Stimulated activated CD8-positive, alpha-beta memory T cell treated with anti-CD3 and anti-CD28 coated beads, Interleukin-12 subunit alpha, Interleukin-12 subunit beta, amount 100 ng/mL, for 4 hours (primary cell): ENCODE results near the gene UBE2Q2.
"Not testable (repeated sequence)": the region's sequence is repeated elsewhere in the genome, so short reads cannot be mapped to it uniquely, and the experiment has no call there.

Source experiments
- DNase-seq: peaks from one replicate; pipeline ENCODE4 v3.0.0-alpha.2; 2020; ENCODE audit warnings: low read depth

Gene UBE2Q2

DNA sequence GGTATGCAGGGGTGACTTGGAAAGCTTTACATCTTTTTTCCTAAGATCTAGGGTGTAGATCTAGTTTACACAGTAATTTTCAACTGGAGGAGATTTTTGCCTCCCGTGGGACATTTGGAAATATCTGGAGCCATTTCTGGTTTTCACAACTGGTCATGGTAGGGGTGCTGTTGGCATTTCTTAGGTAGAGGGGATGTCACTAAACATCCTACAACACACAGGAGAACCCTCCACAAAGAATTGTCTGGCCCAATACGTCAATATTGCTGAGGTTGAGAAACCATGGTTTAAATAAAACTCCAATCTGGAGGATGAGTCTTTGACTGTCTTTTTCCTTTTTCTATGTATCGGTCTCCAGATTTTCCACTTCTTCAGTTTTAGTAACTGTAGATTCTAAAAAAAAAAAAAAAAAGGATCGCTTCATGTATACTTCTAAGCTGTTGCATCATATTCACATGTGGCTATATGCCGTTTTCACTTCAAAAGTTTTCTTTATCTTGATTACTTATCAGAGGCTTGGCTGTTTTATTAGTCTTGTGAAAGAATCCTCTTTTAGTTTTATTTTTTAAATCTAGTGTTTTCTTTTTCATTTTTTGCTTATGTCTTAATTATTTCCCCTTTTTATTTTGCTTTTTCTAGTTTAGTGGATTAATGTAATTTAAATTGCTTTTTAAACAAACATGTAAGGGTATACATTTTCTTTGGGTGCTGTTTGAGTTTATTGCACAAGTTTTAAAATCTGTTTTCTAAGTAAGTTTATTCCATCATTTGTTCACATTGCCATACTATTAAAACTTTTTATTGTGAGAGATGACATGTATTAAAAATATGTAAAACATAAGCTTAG lies 21.2 kb downstream of the UBE2Q2 start:
- DNase-seq: no peak

- DNase-seq: not testable (repeated sequence)
These were observed 22.8 kb downstream of the UBE2Q2 start for GRCh38 chr15:75866045-75866444.

GRCh38 chr15:75866916-75867315 lies 23.7 kb downstream of the UBE2Q2 start:
- DNase-seq: no peak

GRCh38 chr15:75867449-75867848 lies 24.2 kb downstream of the UBE2Q2 start:
- no peak for DNase-seq

DNA sequence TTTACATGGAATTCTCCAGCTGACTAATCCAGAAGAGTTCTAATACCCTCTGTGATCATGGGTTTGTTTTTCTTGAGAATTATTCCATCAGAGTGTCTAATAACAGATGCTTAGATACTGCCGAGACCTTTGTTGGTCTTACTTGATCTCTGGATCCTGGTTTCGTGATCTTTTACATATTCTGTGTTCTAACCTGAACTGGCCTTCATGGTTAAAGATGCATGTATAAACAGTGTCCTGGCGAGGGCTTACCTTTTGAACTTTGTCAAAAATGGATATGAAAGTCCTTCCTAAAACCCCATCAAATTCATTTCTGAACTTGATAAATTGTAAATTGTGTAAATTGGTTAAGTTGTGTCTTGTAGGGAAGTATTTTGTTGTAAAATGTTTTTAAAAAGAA lies 24.8 kb downstream of the UBE2Q2 start:
- DNase-seq: no peak

DNA sequence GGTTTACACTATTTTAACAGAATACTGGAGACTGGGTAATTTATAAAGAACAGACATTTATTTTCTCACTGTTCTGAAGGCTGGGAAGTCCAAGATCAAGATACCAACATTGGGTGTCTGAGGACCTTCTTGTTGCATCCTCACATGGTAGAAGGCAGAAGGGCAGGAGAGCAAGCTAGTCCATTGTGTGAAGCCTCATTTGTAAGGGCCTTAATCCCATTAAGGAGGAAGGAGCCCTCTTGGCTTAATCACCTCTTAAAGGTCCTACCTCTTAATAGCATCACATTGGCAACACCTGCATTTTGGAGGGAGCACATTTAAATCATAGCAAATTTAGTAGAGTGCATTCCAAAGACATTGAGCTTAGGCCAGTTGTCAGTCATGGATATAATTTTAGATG lies 26.2 kb downstream of the UBE2Q2 start:
- DNase-seq: no peak

GRCh38 chr15:75871589-75871988 lies 28.3 kb downstream of the UBE2Q2 start:
- not testable (repeated sequence) for DNase-seq

DNA sequence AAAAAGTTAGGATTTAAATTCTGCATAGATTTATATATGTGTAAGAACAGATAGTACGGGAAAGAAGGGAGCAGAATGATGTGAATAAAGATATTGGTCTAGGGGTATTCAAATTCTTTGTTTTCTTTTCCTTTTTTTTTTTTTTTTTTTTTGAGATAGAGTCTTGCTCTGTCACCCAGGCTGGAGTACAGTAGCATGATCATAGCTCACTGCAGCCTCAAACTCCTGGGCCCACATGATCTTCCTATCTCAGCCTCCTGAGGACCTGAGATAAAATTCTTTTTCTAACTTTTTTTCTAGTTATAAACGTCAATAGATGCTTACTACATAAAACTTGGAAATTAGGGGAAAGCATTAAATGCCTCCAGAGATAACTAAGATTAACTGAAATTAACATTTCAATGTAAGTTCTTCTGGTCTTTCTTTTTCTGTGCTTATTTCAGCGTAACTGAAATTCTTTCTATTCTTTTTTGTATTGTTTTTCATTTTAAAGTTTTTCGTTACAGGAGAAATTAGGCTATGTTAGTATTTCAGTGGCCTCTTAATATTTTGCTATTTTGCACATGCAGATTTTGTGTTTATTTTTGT lies 29.2 kb downstream of the UBE2Q2 start:
- no peak for DNase-seq

DNA sequence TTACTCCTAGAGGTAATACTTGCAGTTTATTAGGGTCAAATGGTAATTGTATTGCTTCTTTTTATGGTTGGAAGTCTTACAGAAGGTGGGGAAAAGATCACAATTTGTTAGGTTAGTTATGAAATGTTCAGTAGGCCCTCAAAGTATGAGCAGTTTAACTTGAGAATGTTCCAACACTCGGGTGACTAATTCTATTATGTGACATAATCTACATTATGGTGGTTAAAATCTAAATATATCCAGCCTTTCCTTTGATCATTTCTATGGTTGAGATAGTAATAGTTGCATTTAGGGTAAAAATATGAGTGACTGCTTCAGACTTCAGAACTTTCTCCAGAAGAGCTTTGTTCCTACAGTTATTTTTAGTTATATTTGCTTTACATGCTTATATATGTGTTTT lies 40.8 kb downstream of the UBE2Q2 start:
- DNase-seq: no peak

- no peak for DNase-seq
These were observed 43.9 kb downstream of the UBE2Q2 start for GRCh38 chr15:75887178-75887577.

GRCh38 chr15:75891895-75892294 lies 48.6 kb downstream of the UBE2Q2 start:
- no peak for DNase-seq

DNA sequence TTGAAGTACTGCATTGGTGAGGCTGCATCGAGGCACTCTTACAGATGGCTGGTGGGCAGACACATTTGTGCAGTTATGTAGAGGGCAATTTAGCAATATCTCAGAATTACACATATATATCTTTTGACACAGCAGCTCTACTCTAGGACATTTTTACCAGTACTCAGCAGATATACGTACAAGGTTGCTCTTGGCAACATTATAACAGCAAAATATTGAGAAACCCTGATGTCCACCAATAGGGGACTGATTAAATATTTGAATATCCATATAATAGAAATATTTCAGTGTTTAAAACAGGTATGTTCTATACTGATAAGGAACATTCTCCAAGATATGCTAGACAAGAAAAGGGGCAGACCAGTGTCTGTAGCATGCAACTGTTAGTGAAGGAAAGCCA lies 52.5 kb downstream of the UBE2Q2 start:
- DNase-seq: no peak

DNA sequence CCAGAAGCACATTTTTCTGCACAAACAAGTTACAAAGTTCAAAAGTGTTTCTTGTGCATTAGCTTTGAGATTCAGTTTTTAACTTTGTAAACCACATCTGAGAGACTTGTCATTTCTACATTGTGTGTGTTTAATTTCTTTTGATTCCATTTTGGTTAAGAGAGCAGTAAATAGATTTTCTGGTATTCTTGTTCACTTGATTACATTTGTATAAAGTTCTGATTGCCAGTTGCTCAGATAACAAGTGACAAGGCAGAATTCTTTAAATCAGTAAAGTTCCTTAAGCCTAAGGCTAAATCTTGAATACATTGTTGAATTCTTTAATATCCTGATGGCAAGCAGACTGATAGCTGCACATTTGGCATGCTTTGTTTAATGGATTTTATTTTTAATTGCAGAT lies 57.3 kb downstream of the UBE2Q2 start:
- no peak for DNase-seq

DNA sequence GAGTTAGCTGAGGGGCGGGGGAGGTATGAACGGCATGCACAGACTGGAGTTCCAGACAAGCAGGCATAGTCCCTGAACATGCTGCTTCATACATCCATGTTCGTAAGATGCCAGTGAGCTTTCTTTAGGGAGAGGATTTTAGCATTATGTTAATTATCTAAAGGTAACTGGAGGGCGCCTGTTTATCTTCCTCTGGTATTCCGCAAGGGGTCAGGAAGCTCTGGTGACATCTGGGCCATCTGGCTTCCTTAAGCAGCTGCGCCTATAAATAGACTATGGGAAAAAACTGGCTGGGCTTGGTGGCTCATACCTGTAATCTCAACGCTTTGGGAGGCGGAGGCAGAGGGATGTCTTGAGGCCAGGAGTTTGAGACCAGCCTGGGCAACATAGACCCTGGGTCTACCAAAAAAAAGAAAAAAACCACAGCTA lies 58.9 kb downstream of the UBE2Q2 start:
- DNase-seq: no peak

DNA sequence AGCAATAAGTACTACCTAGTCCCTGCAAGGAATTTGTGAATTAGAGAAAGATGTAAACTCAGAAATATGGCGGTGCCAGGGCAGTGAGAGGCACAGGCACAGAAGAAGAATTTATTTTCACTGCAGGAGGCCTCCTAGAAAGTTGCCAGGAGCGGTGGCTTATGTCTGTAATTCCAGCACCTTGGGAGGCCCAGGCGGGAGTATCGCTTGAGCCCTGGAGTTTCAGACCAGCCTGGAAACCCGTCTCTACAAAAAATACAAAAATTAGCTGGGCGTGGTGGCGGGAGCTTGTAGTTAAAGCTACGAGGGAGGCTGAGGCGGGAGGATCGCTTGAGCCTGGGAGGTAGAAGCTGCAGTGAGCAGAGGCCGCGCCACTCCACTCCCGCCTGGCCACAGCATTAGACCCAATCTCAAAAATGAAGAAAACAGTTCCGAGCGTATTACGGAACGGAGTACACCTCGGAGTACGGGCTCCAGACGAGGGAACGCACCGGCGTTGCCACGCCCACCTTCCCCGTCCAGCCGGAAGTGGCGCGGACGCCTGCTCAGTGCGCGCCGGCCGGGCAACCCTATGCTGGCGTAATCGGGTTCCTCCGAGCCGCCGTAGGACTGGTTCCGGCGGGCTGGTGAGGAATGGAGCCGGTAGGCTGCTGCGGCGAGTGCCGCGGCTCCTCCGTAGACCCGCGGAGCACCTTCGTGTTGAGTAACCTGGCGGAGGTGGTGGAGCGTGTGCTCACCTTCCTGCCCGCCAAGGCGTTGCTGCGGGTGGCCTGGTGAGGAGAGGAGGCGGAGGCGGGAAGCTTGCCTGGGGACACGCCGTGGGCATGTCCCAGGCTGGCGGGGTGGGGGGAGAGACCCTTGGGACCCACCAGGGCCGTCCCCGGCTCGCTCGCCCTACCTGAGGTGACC lies 60.3 kb downstream of the UBE2Q2 start, which contains the start of gene FBXO22:
Gene FBXO22, plus strand, starts transcription at position 548 of the 909 bp plus-strand sequence. Its CDS starts 86 bp downstream, at position 634.
- peak; percentile 80 for DNase-seq

- no peak for DNase-seq
These were observed 62.0 kb downstream of the UBE2Q2 start for GRCh38 chr15:75905231-75905630.

- DNase-seq: not testable (repeated sequence)
These were observed 67.1 kb downstream of the UBE2Q2 start for GRCh38 chr15:75910355-75910754.

DNA sequence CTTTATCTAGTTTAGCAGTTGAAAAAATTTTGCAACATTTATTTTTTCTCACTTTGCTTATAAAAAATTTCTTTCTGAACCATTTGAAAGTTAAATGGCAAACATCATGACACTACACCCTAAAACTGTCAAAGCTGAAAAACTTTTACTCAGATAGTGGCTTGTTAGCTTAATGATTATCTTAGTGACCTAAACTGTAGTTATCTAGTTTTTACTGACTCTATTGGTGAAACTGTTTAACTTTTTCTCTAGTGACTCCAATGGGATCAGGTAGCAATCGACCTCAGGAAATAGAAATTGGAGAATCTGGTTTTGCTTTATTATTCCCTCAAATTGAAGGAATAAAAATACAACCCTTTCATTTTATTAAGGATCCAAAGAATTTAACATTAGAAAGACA lies 73.7 kb downstream of the UBE2Q2 start:
- DNase-seq: no peak

GRCh38 chr15:75918135-75918534 lies 74.9 kb downstream of the UBE2Q2 start:
- no peak for DNase-seq

DNA sequence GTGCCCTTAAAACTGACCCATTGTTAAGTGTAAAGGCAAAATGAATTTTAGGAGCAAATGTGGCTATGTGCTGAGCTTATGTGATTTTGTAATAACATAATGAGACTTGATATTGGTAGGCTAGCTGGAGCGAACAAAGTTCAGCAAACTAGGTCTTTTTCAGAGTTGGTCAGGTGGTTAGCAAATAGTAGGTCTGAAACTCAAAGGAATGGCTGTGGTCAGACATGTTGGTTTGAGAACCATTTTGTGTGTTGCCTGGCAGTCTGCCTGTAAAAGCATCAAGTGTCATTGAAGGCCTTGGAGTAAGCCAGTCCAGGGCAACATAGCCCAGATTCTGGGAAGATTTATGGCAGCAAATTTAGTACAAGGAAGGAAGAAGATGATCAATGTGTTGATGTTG lies 76.8 kb downstream of the UBE2Q2 start:
- no peak for DNase-seq

GRCh38 chr15:75921732-75922703 lies 78.8 kb downstream of the UBE2Q2 start:
- DNase-seq: no peak
